NT2/D1 (cell line): Measurements from ENCODE around the gene OSBPL10.

Experiments used
- DNase-seq: peaks from one replicate; pipeline ENCODE4 v3.0.0-alpha.2; 2011; ENCODE audit warnings: low read depth, low spot score
- H3K27me3 ChIP-seq: 2 replicates; pipeline ENCODE4 v1.6.0; 2011; ENCODE audit warnings: mild to moderate bottlenecking; ENCODE audit not compliant: insufficient read length, insufficient read depth
- H3K36me3 ChIP-seq: 2 replicates; pipeline ENCODE4 v1.6.1; 2011; ENCODE audit warnings: mild to moderate bottlenecking, low read length, mixed read lengths; ENCODE audit not compliant: insufficient read depth, insufficient read length
- H3K4me1 ChIP-seq: 2 replicates; pipeline ENCODE4 v1.5.1; 2011; ENCODE audit not compliant: insufficient read depth, insufficient read length
- H3K4me3 ChIP-seq: 2 replicates; pipeline ENCODE4 v1.5.1; 2011; ENCODE audit warnings: low read depth; ENCODE audit not compliant: insufficient read length
- H3K9ac ChIP-seq: 2 replicates; pipeline ENCODE4 v1.6.0; 2011; ENCODE audit warnings: low read depth; ENCODE audit not compliant: insufficient read length
- H3K9me3 ChIP-seq: 2 replicates; pipeline ENCODE4 v1.5.1; 2011; ENCODE audit warnings: mild to moderate bottlenecking, low read length; ENCODE audit not compliant: insufficient read depth
- SUZ12 ChIP-seq: IDR thresholded peaks from 2 replicates; pipeline ENCODE4 v1.6.1; 2011; ENCODE audit not compliant: insufficient read length, insufficient read depth; ENCODE audit errors: extremely low read depth
- YY1 ChIP-seq: IDR thresholded peaks from 2 replicates; pipeline ENCODE4 v1.6.1; 2011; ENCODE audit not compliant: insufficient read length, insufficient read depth
- ZNF274 ChIP-seq: IDR thresholded peaks from 2 replicates; pipeline ENCODE4 v1.6.1; 2011; ENCODE audit warnings: mild to moderate bottlenecking, low read depth, low read length

Gene OSBPL10

GRCh38 chr3:31819441-31819840, 161.6 kb downstream of the OSBPL10 start:
- H3K4me3 ChIP-seq, result no peak overlapping the region
- H3K36me3 ChIP-seq, result peaks cover 23% of the 10 kb centered on the region
- no peak for TF ChIP-seq ZNF274
- TF ChIP-seq YY1, result no peak
- TF ChIP-seq SUZ12, result no peak
- no peak overlapping the region for H3K9ac ChIP-seq
- DNase-seq, result no peak
- no peaks in the 10 kb centered on the region for H3K4me1 ChIP-seq
- no peaks in the 10 kb centered on the region for H3K9me3 ChIP-seq
- H3K27me3 ChIP-seq, result no peaks in the 10 kb centered on the region

- Histone ChIP-seq H3K9ac (no peak overlapping the region), H3K36me3 (peaks cover 16% of the 10 kb centered on the region)
Measured at GRCh38 chr3:31817411-31817966, 163.6 kb downstream of the OSBPL10 start.

DNA sequence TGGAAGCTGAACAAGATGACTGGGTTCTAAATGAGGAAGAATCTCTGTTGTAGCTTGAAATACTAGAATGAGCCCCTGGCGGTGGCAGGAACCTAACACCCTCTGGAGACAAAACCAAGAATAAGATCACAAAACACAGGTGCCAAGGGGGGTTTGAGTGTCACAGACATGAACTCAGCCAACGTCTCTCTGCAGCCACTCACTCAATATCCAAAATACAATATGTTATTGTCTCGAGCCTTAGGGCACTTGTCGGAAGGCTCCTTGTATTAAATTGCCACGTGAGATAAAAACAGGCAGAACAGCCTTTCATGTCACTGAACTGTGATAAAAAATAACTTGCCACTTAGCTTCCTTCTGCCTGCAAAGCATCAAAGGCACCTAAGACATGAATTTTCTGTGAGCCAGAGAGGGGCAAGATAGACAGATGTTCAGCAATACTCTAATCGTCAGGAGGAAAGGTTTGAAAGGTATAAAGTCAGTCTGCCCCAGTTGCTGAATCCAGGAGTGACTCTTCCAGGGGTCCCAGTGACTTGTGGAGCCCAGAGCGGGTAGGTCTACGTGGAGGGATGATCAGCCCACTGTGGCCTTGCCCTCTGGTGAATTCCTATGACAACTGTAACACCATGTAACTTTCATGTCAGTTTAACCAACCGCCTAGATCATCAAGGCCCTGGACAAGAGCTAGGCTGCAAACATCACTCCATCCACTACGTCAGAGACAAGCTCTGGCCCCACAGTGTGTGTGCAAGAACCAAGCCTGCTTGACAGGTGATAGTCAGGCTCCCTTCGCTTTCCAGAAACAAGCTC, 165.2 kb downstream of the OSBPL10 start:
- H3K4me3 ChIP-seq, result no peak overlapping the region
- H3K9ac ChIP-seq, result no peak overlapping the region
- H3K36me3 ChIP-seq, result peaks cover 16% of the 10 kb centered on the region
- no peak for TF ChIP-seq SUZ12
- no peak for TF ChIP-seq ZNF274
- no peak for TF ChIP-seq YY1
- H3K9me3 ChIP-seq, result no peaks in the 10 kb centered on the region
- H3K4me1 ChIP-seq, result no peaks in the 10 kb centered on the region
- no peak for DNase-seq
- H3K27me3 ChIP-seq, result no peaks in the 10 kb centered on the region

More at GRCh38 chr3:31817411-31817966, 163.6 kb downstream of the OSBPL10 start:
- TF ChIP-seq YY1 (no peak), SUZ12 (no peak), ZNF274 (no peak)
- no peaks in the 10 kb centered on the region for H3K9me3 ChIP-seq
- H3K4me3 ChIP-seq, result no peak overlapping the region
- no peaks in the 10 kb centered on the region for H3K27me3 ChIP-seq
- DNase-seq, result no peak
- no peaks in the 10 kb centered on the region for H3K4me1 ChIP-seq

GRCh38 chr3:31815006-31815405, 166.1 kb downstream of the OSBPL10 start:
- Histone ChIP-seq H3K4me3 (no peak overlapping the region), H3K27me3 (no peaks in the 10 kb centered on the region), H3K9me3 (no peaks in the 10 kb centered on the region), H3K9ac (no peak overlapping the region), H3K4me1 (no peaks in the 10 kb centered on the region), H3K36me3 (peaks cover 16% of the 10 kb centered on the region)
- no peak for TF ChIP-seq ZNF274
- no peak for TF ChIP-seq SUZ12
- no peak for TF ChIP-seq YY1
- DNase-seq, result no peak

DNA sequence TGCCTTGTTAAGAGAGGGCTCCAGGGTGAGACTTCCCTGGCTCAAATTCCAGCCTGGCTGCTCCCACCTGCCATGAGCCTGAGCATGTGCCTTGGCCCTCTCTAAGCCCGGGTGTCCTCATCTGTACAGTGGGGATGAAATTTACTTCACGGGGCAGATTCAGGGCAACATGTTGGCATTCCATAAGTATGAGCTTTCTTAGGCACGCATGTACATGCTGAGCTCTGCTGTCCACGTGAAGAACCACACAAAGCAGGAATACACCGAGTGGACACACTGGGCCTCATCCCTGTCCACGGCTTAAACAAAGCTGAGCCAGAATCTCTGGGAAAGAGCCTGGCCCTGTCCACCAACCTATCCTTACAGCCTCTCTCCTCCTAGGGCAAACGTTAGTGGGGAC, 167.4 kb downstream of the OSBPL10 start:
- TF ChIP-seq ZNF274, result no peak
- no peak for TF ChIP-seq YY1
- no peak for TF ChIP-seq SUZ12
- Histone ChIP-seq H3K4me3 (no peak overlapping the region), H3K36me3 (peaks cover 6% of the 10 kb centered on the region), H3K4me1 (no peaks in the 10 kb centered on the region), H3K9ac (no peak overlapping the region), H3K9me3 (no peaks in the 10 kb centered on the region), H3K27me3 (no peaks in the 10 kb centered on the region)
- DNase-seq, result no peak

DNA sequence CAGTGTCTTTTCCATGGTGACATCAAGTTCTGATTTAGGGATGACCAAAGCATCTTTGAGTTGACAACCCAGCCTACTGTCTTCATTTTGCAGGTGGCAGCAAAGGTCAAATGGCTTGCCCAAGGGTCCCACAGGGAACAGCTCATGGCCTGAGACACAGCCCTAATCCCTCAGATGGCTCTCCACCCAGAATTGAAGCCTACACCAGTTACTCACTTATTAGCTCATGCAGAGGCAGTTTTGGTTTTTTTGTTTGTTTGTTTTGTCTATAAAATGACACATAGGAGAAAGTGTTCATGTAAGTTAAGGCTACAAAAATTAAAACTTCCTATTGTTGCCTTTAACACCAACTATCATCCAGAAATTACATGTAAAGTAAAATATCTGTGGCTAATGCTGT, 167.9 kb downstream of the OSBPL10 start:
- H3K9ac ChIP-seq, result no peak overlapping the region
- TF ChIP-seq ZNF274 (no peak), SUZ12 (no peak), YY1 (no peak)
- H3K4me3 ChIP-seq, result no peak overlapping the region
- no peaks in the 10 kb centered on the region for H3K9me3 ChIP-seq
- H3K36me3 ChIP-seq, result peaks cover 1% of the 10 kb centered on the region
- no peaks in the 10 kb centered on the region for H3K4me1 ChIP-seq
- no peak for DNase-seq
- H3K27me3 ChIP-seq, result no peaks in the 10 kb centered on the region

GRCh38 chr3:31810991-31811433, 170.1 kb downstream of the OSBPL10 start:
- no peaks in the 10 kb centered on the region for H3K4me1 ChIP-seq
- H3K36me3 ChIP-seq, result peaks cover 1% of the 10 kb centered on the region
- TF ChIP-seq ZNF274, result no peak
- no peak for TF ChIP-seq YY1
- TF ChIP-seq SUZ12, result no peak
- H3K9ac ChIP-seq, result no peak overlapping the region
- no peak overlapping the region for H3K4me3 ChIP-seq
- DNase-seq, result no peak
- H3K9me3 ChIP-seq, result no peaks in the 10 kb centered on the region
- H3K27me3 ChIP-seq, result no peaks in the 10 kb centered on the region

GRCh38 chr3:31808143-31808720, 172.8 kb downstream of the OSBPL10 start:
- TF ChIP-seq ZNF274 (no peak), SUZ12 (no peak), YY1 (no peak)
- H3K36me3 ChIP-seq, result peaks cover 4% of the 10 kb centered on the region

More at GRCh38 chr3:31808143-31808720, 172.8 kb downstream of the OSBPL10 start:
- Histone ChIP-seq H3K9ac (no peak overlapping the region), H3K4me3 (no peak overlapping the region), H3K4me1 (no peaks in the 10 kb centered on the region), H3K9me3 (no peaks in the 10 kb centered on the region), H3K27me3 (no peaks in the 10 kb centered on the region)
- DNase-seq, result no peak
